H1 (cell line): ENCODE results near the gene ADCY2. TPM values are rescaled to one million over a fixed set of nuclear protein-coding genes. Genes with fewer than 3 reads are reported as not detected.

ENCODE experiments used
- CTCF ChIA-PET: fragments of 300-600 bp; sonication (Branson Sonifier 250); formaldehyde crosslinking; loops from one replicate; lab custom pipeline; 2021; ENCODE audit not compliant: partially characterized antibody; lab: Charles Lee
- POLR2A ChIA-PET: fragments of 300-600 bp; sonication (Branson Sonifier 250); formaldehyde crosslinking; loops from one replicate; lab custom pipeline; 2021; ENCODE audit warnings: inconsistent platforms; ENCODE audit not compliant: partially characterized antibody; lab: Charles Lee
- DNase-seq, 2 experiments: peaks; one replicate each; pipeline versions ENCODE4 v3.0.0 to v3.0.0-alpha.2; 2010 to 2022; ENCODE audit warnings: low spot score in 2 of 2, low read depth in 1 of 2, mixed read lengths in 1 of 2
- FAIRE-seq: peaks from 2 replicates; lab custom pipeline; 2011; peaks lifted over from hg19 to GRCh38; lab: Jason Lieb, UNC
- H2AFZ ChIP-seq: 2 replicates; pipeline ENCODE4 v1.8.1; 2012; ENCODE audit warnings: low read length, inconsistent platforms
- H2AK5ac ChIP-seq: 2 replicates; pipeline ENCODE4 v1.6.1; 2013; ENCODE audit warnings: low read depth, low read length
- H2BK120ac ChIP-seq: replicated peaks from 2 replicates; pipeline ENCODE3; 2013; ENCODE audit warnings: low read depth, low read length, inconsistent platforms
- H2BK12ac ChIP-seq: 2 replicates; pipeline ENCODE4 v1.6.1; 2013; ENCODE audit warnings: low read depth, low read length
- H2BK15ac ChIP-seq: 2 replicates; pipeline ENCODE4 v1.6.1; 2013; ENCODE audit warnings: low read length
- H2BK20ac ChIP-seq: 2 replicates; pipeline ENCODE4 v1.6.1; 2013; ENCODE audit warnings: low read length
- H2BK5ac ChIP-seq: 2 replicates; pipeline ENCODE4 v1.6.1; 2013; ENCODE audit warnings: low read depth, low read length
- H3K14ac ChIP-seq: 2 replicates; pipeline ENCODE4 v1.6.1; 2013; ENCODE audit warnings: inconsistent platforms; ENCODE audit not compliant: insufficient read length
- H3K18ac ChIP-seq: 2 replicates; pipeline ENCODE4 v1.6.1; 2013; ENCODE audit warnings: low read length; ENCODE audit errors: extremely low read depth
- H3K23ac ChIP-seq: 2 replicates; pipeline ENCODE4 v1.6.1; 2013; ENCODE audit warnings: inconsistent platforms; ENCODE audit not compliant: insufficient read length
- H3K23me2 ChIP-seq: 2 replicates; pipeline ENCODE4 v1.6.1; 2013; ENCODE audit warnings: low read depth, low read length
- H3K27ac ChIP-seq: 2 replicates; pipeline ENCODE4 v1.6.1; 2011; ENCODE audit warnings: low read depth, low read length, inconsistent platforms
- H3K27me3 ChIP-seq, 4 experiments: replicated peaks in 1 of 4; 1 replicate in 1 of 4; 2 replicates in 3 of 4; pipeline versions ENCODE4 v1.6.1 to v1.8.1; 2011 to 2013; ENCODE audit warnings: low read length in 3 of 4, mild to moderate bottlenecking in 3 of 4, inconsistent platforms in 2 of 4, mixed read lengths in 2 of 4, moderate library complexity in 1 of 4; ENCODE audit not compliant: control insufficient read depth in 3 of 4, insufficient read depth in 3 of 4; ENCODE audit errors: extremely low read depth in 1 of 4
- H3K36me3 ChIP-seq, 4 experiments: 2 replicates each; pipeline versions ENCODE4 v1.6.1 to v1.8.1; 2011 to 2013; ENCODE audit warnings: mild to moderate bottlenecking in 4 of 4, low read length in 3 of 4, moderate library complexity in 2 of 4, control low read depth in 1 of 4, inconsistent platforms in 1 of 4; ENCODE audit not compliant: insufficient read depth in 4 of 4, control insufficient read depth in 2 of 4
- H3K4ac ChIP-seq: replicated peaks from 2 replicates; pipeline ENCODE3; 2013; ENCODE audit warnings: low read length, low read depth, mixed read lengths, inconsistent platforms; ENCODE audit not compliant: insufficient read length
- H3K4me1 ChIP-seq, 4 experiments: replicated peaks in 1 of 4; 1 replicate in 1 of 4; 2 replicates in 3 of 4; pipeline versions ENCODE4 v1.6.1 to v1.8.1; 2011 to 2013; ENCODE audit warnings: low read length in 3 of 4, inconsistent platforms in 2 of 4, mixed read lengths in 1 of 4; ENCODE audit not compliant: insufficient read depth in 4 of 4, control insufficient read depth in 3 of 4
- H3K4me2 ChIP-seq, 2 experiments: 2 replicates each; pipeline versions ENCODE4 v1.6.1 to v1.8.1; 2011 to 2013; ENCODE audit warnings: low read depth in 2 of 2, low read length in 2 of 2, control low read depth in 1 of 2, inconsistent platforms in 1 of 2, mild to moderate bottlenecking in 1 of 2; ENCODE audit not compliant: insufficient read depth in 1 of 2
- H3K4me3 ChIP-seq, 4 experiments: fragments of 200-600, 300-600 bp in 1 of 4; sonication (generic), shearing (Covaris generic), sonication (Bioruptor Twin) in 1 of 4; 2 replicates each; pipeline versions ENCODE4 v1.5.1 to v1.8.1; 2011 to 2016; ENCODE audit warnings: low read length in 4 of 4, low read depth in 3 of 4, control low read depth in 2 of 4, inconsistent platforms in 2 of 4, mild to moderate bottlenecking in 2 of 4, mixed read lengths in 1 of 4, moderate library complexity in 1 of 4; ENCODE audit not compliant: insufficient read depth in 2 of 4; ENCODE audit errors: extremely low read depth in 1 of 4
- H3K56ac ChIP-seq: replicated peaks from 2 replicates; pipeline ENCODE3; 2013; ENCODE audit warnings: low read depth, mild to moderate bottlenecking, mixed read lengths, low read length, inconsistent platforms; ENCODE audit not compliant: insufficient read length
- H3K79me1 ChIP-seq: 2 replicates; pipeline ENCODE4 v1.6.1; 2013; ENCODE audit warnings: low read depth, low read length, control low read depth
- H3K79me2 ChIP-seq, 2 experiments: 2 replicates each; pipeline versions ENCODE4 v1.6.1 to v1.8.1; 2012 to 2013; ENCODE audit warnings: low read length in 2 of 2, mild to moderate bottlenecking in 2 of 2, inconsistent platforms in 1 of 2; ENCODE audit not compliant: insufficient read depth in 2 of 2, control insufficient read depth in 1 of 2
- H3K9ac ChIP-seq, 4 experiments: replicated peaks in 1 of 4; 1 replicate in 1 of 4; 2 replicates in 3 of 4; pipeline versions ENCODE4 v1.6.1 to v1.8.1; 2011 to 2013; ENCODE audit warnings: low read depth in 3 of 4, low read length in 3 of 4, control low read depth in 2 of 4, mild to moderate bottlenecking in 2 of 4, moderate library complexity in 2 of 4, inconsistent platforms in 1 of 4; ENCODE audit errors: extremely low read depth in 1 of 4
- H3K9me3 ChIP-seq, 2 experiments: 2 replicates each; pipeline versions ENCODE4 v1.6.1 to v1.8.1; 2012 to 2013; ENCODE audit warnings: mild to moderate bottlenecking in 2 of 2, moderate library complexity in 2 of 2, control low read depth in 1 of 2, inconsistent platforms in 1 of 2, low read depth in 1 of 2, low read length in 1 of 2, mixed read lengths in 1 of 2; ENCODE audit not compliant: insufficient read depth in 2 of 2
- H4K20me1 ChIP-seq, 2 experiments: replicated peaks in 1 of 2; 2 replicates each; pipeline versions ENCODE3 to v1.8.1; 2011 to 2013; ENCODE audit warnings: inconsistent platforms in 2 of 2, low read length in 2 of 2, mild to moderate bottlenecking in 1 of 2; ENCODE audit not compliant: insufficient read depth in 2 of 2, control insufficient read depth in 1 of 2
- H4K5ac ChIP-seq: 2 replicates; pipeline ENCODE4 v1.6.1; 2013; ENCODE audit warnings: low read length, low read depth, mixed read lengths, inconsistent platforms; ENCODE audit not compliant: insufficient read length
- H4K8ac ChIP-seq: 2 replicates; pipeline ENCODE4 v1.8.0; 2013; ENCODE audit warnings: mild to moderate bottlenecking, moderate library complexity, low read length, inconsistent platforms; ENCODE audit not compliant: insufficient read depth; ENCODE audit errors: extremely low read depth
- H4K91ac ChIP-seq: replicated peaks from 2 replicates; pipeline ENCODE3; 2013; ENCODE audit warnings: low read length, mixed read lengths, inconsistent platforms; ENCODE audit not compliant: insufficient read length
- BCL11A ChIP-seq, 2 experiments: IDR thresholded peaks; one replicate each; pipeline ENCODE4 v1.6.1; 2011; ENCODE audit warnings: low read depth in 2 of 2, low read length in 2 of 2, mild to moderate bottlenecking in 2 of 2
- BRCA1 ChIP-seq: IDR thresholded peaks from 2 replicates; pipeline ENCODE4 v1.6.1; 2012; ENCODE audit warnings: low read depth, low read length, improper control_type of control experiment
- KDM1A ChIP-seq: fragments of 200-600, 300-600 bp; sonication (generic); IDR thresholded peaks from 2 replicates; pipeline ENCODE4 v1.7.1; 2016; ENCODE audit warnings: mild to moderate bottlenecking, low read length, borderline replicate concordance
- SIX5 ChIP-seq: IDR thresholded peaks from 2 replicates; pipeline ENCODE4 v1.6.1; 2011; ENCODE audit warnings: mild to moderate bottlenecking, low read depth, low read length
- SP1 ChIP-seq: IDR thresholded peaks from 2 replicates; pipeline ENCODE4 v1.6.1; 2011; ENCODE audit warnings: low read depth, low read length
- SRF ChIP-seq: IDR thresholded peaks from 2 replicates; pipeline ENCODE4 v1.6.1; 2011; ENCODE audit warnings: mild to moderate bottlenecking, low read depth, low read length, moderate library complexity
- YY1 ChIP-seq: IDR thresholded peaks from 2 replicates; pipeline ENCODE4 v1.6.1; 2011; ENCODE audit warnings: low read depth, mild to moderate bottlenecking, low read length
- WGBS, 2 experiments: shearing (Covaris generic) in 1 of 2; methylation state at CpG; one replicate each; pipeline versions ENCODE4 v1.1.6 to v1.1.7; 2013 to 2015; ENCODE audit warnings: low lambda C conversion rate in 2 of 2, mixed read lengths in 2 of 2, inconsistent platforms in 1 of 2, low coverage in 1 of 2, missing lambda C conversion rate in 1 of 2; ENCODE audit not compliant: insufficient replicate concordance in 2 of 2, insufficient coverage in 1 of 2, insufficient read length in 1 of 2; ENCODE audit errors: extremely low coverage in 1 of 2, missing lambda C conversion rate in 1 of 2; 5-methylcytosine and 5-hydroxymethylcytosine counted together
- polyA plus RNA-seq, 7 experiments: library from polyadenylated mRNA; depleted of rRNA in 3 of 7; stranded (reverse) in 5 of 7; unstranded in 2 of 7; fragments of >200 nt in 5 of 7; fragments of 200-250 nt in 2 of 7; gene quantifications; 1 replicate in 5 of 7; 2 replicates in 1 of 7; 4 replicates in 1 of 7; pipeline versions ENCODE4 v1.2.1 to v1.2.3, GENCODE V29; 2011 to 2013; ENCODE audit warnings: missing spikeins in 2 of 7, mixed read lengths in 2 of 7
- total RNA-seq: library from RNA; stranded (reverse); fragmentation: NEBNext Ultra II Directional; extraction: Animal tissue kit (Norgen Biotek cat#: 25700); gene quantifications from 2 replicates; pipeline ENCODE4 v1.2.1, GENCODE V29; 2021
- TF ChIP-seq, protein P1 (sequence below): IDR thresholded peaks from 2 replicates; pipeline ENCODE4 v1.6.1; 2012; ENCODE audit warnings: inconsistent platforms

Gene ADCY2
- total and polyA plus RNA-seq, 2 of the 8 experiments (the other 6 are each of a cell fraction or from before 2014, with no cell fraction given) = 35.8 to 122 TPM

DNA sequence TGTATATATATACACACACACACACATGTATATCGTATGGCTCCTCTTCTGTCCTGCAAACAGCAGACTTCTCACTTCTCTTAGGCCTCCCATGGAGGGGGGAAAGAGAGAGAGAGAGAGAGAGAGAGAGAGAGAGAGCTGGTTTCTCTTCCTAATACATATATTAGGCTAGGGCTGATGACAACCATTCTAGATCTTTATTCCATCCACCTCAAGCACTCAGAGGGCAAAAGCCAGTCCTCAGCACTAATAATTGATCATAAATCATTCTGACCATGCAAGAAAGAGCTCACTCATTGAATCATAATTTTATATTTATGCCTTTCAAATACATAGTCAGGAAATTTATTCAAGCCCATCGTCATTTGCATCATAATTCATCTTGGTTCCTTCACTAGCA lies 408.0 kb downstream of the ADCY2 start:
- no peak for FAIRE-seq
- no peak overlapping the region for H4K8ac ChIP-seq
- 61% methylated on average over 2 of the region's 2 CpGs; no CpG with 5 or more reads in 1 of the 2 experiments for WGBS, 2 experiments
- H2BK5ac ChIP-seq = no peak overlapping the region
- H3K4me1 ChIP-seq = no peaks in the 10 kb centered on the region
- H3K4me2 ChIP-seq = no peak overlapping the region
- no peaks in the 10 kb centered on the region for H3K79me2 ChIP-seq
- no peak for DNase-seq
- no peak overlapping the region for H3K27ac ChIP-seq
- no peak overlapping the region for H4K91ac ChIP-seq
- TF ChIP-seq SIX5 = no peak
- TF ChIP-seq BCL11A (IDR thresholded peaks at IDR 0.05; ENCODE audit: low read depth in 2 of 2, low read length in 2 of 2) = no peak
- TF ChIP-seq SP1 = no peak
- no peak for TF ChIP-seq BRCA1
- no peak for TF ChIP-seq SRF
- no peak for TF ChIP-seq YY1
- TF ChIP-seq, protein P1, sequence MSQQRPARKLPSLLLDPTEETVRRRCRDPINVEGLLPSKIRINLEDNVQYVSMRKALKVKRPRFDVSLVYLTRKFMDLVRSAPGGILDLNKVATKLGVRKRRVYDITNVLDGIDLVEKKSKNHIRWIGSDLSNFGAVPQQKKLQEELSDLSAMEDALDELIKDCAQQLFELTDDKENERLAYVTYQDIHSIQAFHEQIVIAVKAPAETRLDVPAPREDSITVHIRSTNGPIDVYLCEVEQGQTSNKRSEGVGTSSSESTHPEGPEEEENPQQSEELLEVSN = no peak
- no peak for TF ChIP-seq KDM1A
- no peak overlapping the region for H2AK5ac ChIP-seq
- no peak overlapping the region for H4K5ac ChIP-seq
- H3K27me3 ChIP-seq = no peaks in the 10 kb centered on the region
- H2BK15ac ChIP-seq = no peak overlapping the region
- no peak overlapping the region for H3K9ac ChIP-seq
- H3K79me1 ChIP-seq = no peaks in the 10 kb centered on the region
- no peak overlapping the region for H3K14ac ChIP-seq
- H2BK120ac ChIP-seq = no peak overlapping the region
- no peak overlapping the region for H3K18ac ChIP-seq
- H2BK12ac ChIP-seq = no peak overlapping the region
- no peak overlapping the region for H3K23ac ChIP-seq
- H2AFZ ChIP-seq = no peak overlapping the region
- H3K36me3 ChIP-seq = peaks cover 0 to 23% (median 2%) of the 10 kb centered on the region in 4 experiments; a peak in 5 of 8 replicates
- CTCF ChIA-PET = interaction anchor here (0.6 to 2.1 kb wide), 7 partner anchors 10 to 1110 kb away, joined by 3 to 15 read pairs (median 4); no protein-coding TSS in a partner anchor
- no peaks in the 10 kb centered on the region for H3K9me3 ChIP-seq
- no peaks in the 10 kb centered on the region for H3K23me2 ChIP-seq
- H4K20me1 ChIP-seq = no peaks in the 10 kb centered on the region
- POLR2A ChIA-PET = interaction anchor here (1.1 to 1.5 kb wide), 2 partner anchors 8 to 983 kb away, joined by 3 read pairs; no protein-coding TSS in a partner anchor
- H3K4me3 ChIP-seq = no peak overlapping the region
- no peak overlapping the region for H3K4ac ChIP-seq
- H2BK20ac ChIP-seq = no peak overlapping the region
- no peak overlapping the region for H3K56ac ChIP-seq
